ENCODE data around the gene URB1. TPM values are rescaled to one million over a fixed set of nuclear protein-coding genes. Genes with fewer than 3 reads are reported as not detected.

URB1 gene
- total and polyA plus RNA-seq, 9 of the 15 experiments (the other 6 are each of a cell fraction or from before 2014, with no cell fraction given): 0.97 to 53.6 (median 21.5) TPM

DNA sequence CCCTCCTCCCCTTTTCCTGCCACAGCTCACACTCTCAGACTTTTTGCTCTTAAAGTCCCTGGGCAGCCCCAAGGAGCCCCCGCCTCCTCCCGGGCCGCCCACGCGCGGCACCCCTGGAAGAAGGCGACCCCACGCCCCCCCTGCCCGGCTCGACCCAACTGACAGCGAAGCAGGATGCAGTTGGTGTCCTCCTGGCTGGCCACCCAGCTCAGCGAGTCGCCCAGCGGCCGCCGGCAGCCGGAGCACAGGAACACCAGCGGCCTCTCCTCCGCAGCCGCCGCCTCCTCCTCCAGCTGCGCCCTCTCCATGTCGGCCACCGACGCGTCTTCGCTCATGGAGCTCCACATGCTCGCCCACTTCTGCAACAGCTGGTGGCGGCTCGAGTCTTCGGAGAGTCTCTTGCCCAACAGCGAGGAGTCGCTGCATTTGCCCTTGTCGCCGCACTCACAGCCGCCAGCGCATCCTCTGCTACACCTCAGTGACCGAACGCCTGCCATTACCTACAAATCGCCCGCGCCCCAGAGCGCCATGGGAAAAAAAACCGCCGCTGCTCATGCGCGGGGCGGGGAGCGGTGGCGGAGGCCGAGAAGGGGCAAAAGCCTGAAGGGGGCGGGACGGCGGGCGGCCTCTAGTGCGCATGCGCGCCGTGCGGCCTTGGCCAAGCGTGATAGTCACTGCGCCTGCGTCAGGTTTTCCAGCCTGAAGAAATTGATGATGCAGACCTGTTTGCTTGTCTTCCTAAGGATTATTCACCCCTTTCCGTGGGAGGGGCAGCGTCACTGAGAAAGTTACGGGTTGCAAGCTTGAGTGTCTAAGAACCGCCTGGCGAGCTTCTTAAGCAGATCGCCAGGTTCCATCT lies 114.1 kb downstream of the URB1 start, which contains the start of gene MIS18A (continued):
- TF ChIP-seq NR3C1 (CRISPR knock-in tag; IDR thresholded peaks at IDR 0.05) (no peak), NFRKB (IDR thresholded peaks at IDR 0.05; ENCODE audit: low read depth) (peak; percentile 89), MTA2 (IDR thresholded peaks at IDR 0.05; ENCODE audit: low read depth) (no peak), ZNF217 (CRISPR knock-in tag; IDR thresholded peaks at IDR 0.05) (no peak), TBL1XR1 (IDR thresholded peaks at IDR 0.05; ENCODE audit: low read length in 2 of 2) (0 out of 4 replicates have a peak, but pooled peaks have one; percentile 19 to 57), YY1 (IDR thresholded peaks at IDR 0.05; ENCODE audit: borderline replicate concordance in 1 of 3, control insufficient read depth in 1 of 3, extremely low read depth in 1 of 3, insufficient read depth in 3 of 3, insufficient read length in 1 of 3, insufficient replicate concordance in 2 of 3, low read depth in 1 of 3, low read length in 2 of 3) (peak; percentile 42 to 91 (median 84)), CHCHD3 (CRISPR knock-in tag; IDR thresholded peaks at IDR 0.05) (peak; percentile 33; the same call in 1 of the 2 replicates), ZNF551 (CRISPR knock-in tag; IDR thresholded peaks at IDR 0.05) (no peak), GTF2F1 (IDR thresholded peaks at IDR 0.05; ENCODE audit: low read depth, low read length) (0 out of 2 replicates have a peak, but pooled peaks have one; percentile 16)
- TF ChIP-seq, protein P1, sequence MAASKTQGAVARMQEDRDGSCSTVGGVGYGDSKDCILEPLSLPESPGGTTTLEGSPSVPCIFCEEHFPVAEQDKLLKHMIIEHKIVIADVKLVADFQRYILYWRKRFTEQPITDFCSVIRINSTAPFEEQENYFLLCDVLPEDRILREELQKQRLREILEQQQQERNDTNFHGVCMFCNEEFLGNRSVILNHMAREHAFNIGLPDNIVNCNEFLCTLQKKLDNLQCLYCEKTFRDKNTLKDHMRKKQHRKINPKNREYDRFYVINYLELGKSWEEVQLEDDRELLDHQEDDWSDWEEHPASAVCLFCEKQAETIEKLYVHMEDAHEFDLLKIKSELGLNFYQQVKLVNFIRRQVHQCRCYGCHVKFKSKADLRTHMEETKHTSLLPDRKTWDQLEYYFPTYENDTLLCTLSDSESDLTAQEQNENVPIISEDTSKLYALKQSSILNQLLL (CRISPR knock-in tag; IDR thresholded peaks at IDR 0.05; ENCODE audit: borderline replicate concordance): no peak
- TF ChIP-seq, protein P2, sequence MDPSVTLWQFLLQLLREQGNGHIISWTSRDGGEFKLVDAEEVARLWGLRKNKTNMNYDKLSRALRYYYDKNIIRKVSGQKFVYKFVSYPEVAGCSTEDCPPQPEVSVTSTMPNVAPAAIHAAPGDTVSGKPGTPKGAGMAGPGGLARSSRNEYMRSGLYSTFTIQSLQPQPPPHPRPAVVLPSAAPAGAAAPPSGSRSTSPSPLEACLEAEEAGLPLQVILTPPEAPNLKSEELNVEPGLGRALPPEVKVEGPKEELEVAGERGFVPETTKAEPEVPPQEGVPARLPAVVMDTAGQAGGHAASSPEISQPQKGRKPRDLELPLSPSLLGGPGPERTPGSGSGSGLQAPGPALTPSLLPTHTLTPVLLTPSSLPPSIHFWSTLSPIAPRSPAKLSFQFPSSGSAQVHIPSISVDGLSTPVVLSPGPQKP (CRISPR knock-in tag; IDR thresholded peaks at IDR 0.05): no peak
- TF ChIP-seq, protein P3, sequence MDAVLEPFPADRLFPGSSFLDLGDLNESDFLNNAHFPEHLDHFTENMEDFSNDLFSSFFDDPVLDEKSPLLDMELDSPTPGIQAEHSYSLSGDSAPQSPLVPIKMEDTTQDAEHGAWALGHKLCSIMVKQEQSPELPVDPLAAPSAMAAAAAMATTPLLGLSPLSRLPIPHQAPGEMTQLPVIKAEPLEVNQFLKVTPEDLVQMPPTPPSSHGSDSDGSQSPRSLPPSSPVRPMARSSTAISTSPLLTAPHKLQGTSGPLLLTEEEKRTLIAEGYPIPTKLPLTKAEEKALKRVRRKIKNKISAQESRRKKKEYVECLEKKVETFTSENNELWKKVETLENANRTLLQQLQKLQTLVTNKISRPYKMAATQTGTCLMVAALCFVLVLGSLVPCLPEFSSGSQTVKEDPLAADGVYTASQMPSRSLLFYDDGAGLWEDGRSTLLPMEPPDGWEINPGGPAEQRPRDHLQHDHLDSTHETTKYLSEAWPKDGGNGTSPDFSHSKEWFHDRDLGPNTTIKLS (IDR thresholded peaks at IDR 0.05; ENCODE audit: borderline replicate concordance, low read depth): peak; percentile 70
- TF ChIP-seq, protein P4, sequence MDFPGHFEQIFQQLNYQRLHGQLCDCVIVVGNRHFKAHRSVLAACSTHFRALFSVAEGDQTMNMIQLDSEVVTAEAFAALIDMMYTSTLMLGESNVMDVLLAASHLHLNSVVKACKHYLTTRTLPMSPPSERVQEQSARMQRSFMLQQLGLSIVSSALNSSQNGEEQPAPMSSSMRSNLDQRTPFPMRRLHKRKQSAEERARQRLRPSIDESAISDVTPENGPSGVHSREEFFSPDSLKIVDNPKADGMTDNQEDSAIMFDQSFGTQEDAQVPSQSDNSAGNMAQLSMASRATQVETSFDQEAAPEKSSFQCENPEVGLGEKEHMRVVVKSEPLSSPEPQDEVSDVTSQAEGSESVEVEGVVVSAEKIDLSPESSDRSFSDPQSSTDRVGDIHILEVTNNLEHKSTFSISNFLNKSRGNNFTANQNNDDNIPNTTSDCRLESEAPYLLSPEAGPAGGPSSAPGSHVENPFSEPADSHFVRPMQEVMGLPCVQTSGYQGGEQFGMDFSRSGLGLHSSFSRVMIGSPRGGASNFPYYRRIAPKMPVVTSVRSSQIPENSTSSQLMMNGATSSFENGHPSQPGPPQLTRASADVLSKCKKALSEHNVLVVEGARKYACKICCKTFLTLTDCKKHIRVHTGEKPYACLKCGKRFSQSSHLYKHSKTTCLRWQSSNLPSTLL (IDR thresholded peaks at IDR 0.05): no peak
